ENCODE results near the gene DNAH6.
A peak's percentile ranks its signal among the peaks of the same experiment; 100 is the strongest.

The DNAH6 gene

DNA sequence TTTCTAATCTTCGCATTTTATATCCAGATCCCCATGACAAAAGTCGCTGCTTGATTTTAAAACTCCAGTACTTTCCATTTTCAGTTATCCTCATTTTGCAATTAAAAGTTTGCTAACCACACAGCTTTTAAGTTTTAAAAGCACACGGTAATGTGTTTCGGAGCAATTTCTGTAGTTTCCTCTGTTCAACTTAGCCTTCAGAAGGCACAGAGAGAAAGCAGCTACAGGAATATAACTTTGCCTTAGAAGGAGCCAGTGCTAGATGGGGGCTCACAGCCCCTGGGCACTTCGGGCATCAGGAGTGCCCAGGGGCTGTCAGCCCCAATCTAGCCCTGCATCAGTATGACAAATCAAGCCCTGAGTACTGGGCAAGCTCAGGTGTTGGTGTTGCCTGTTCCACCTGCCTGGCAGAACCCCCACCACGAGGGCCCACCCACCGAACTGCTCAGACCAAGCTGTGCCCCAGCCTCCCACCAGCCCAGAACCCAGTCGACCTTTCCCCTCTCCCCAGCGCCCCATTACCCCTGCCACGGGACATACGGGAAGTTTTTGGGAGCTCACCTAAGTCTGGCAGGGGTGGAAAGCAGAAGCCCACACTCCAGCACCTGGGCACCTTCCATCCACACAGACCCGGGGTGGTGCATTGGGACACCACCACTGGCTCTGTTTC, 317.3 kb downstream of the DNAH6 start:
- no peak for DNase-seq (ENCODE audit: low read depth in 2 of 2)

DNA sequence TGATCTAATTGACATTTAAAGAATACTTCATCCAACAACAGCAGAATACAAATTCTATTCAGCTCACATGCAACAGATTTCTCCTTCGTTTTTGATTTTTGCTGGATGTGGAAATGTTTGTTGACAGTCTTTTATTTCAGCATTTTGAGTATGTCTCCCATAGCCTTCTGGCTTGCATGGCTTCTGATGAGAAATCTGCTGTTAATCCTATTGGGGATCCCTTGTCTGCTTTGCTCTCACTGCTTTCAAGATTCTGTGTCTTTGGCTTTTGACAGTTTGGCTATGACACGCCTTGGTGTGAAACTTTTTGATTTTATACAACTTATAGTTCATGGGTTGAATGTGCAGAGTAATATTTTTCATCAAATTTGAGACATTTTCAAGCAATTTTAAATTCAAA, 319.9 kb downstream of the DNAH6 start:
- DNase-seq (ENCODE audit: low read depth in 2 of 2), result no peak

DNA sequence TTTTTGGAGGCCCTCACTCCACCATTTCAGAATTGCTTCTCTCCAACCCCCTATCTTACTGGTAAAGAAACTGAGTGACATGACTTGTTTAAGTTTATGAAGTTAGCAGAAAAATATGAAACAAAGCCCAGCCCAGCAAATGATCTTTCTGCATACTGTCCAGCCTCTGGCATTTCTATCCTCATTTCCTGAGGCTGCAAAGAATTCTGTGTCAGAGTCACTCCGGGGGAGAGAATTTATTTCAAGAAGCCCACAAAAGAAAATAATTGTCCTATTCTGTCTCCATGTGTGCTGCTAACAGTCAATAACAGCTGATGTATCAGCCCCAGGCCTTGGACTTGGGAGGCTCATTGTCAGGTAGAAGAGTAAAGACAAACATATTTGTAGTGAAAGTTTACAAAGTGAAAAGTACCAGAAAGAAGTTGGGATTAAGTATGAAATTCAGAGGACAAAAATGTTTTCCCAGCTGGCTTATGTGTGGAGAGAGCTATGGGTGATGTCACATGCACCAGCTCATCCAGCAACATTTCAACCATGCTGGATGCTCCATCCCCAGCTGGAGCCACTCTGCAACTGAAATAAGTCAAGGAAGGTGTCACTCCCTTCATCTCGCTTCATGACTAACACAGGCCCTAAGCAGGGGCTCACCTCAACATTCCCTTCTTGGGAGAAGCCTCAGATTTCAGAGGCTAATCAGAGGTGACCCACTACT, 322.3 kb downstream of the DNAH6 start:
- no peak for DNase-seq (ENCODE audit: low read depth in 2 of 2)

DNA sequence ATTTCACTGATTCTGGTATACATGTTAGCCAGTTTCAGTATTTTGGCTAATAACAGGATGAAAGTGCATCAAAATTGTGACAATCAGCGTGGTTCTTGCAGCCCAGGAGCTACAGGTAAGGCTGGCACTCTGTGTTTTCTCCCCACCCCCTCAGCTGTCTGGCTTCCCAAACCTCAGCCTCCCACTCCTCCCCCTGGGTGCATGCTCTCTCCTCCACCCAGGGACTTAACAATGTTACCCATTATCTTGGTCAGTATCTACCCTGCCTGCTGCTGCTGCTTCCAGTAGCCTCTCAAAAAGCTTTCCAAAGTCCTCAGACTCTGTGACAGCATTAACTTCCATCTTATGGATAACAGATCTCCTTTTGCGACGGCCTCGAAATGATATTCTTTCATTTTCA, 323.6 kb downstream of the DNAH6 start:
- no peak for DNase-seq (ENCODE audit: low read depth in 2 of 2)

GRCh38 chr2:84840306-84840705, 324.0 kb downstream of the DNAH6 start:
- no peak for DNase-seq (ENCODE audit: low read depth in 2 of 2)

GRCh38 chr2:84841577-84841976, 325.3 kb downstream of the DNAH6 start:
- no peak for DNase-seq (ENCODE audit: low read depth in 2 of 2)

DNA sequence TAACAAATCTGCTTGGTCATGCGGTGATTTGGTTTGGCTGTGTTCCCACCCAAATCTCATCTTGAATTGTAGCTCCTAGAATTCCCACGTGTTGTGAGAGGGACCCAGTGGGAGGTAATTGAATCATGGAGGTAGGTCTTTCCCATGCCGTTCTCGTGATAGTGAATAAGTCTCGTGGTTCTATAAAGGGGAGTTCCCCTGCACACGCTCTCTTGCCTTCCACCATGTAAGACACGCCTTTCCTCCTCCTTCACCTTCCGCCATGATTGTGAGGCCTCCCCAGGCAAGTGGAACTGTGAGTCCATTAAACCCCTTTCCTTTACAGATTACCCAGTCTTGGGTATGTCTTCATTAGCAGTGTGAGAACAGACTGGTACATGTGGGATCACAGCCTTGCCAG, 327.8 kb downstream of the DNAH6 start:
- no peak for DNase-seq (ENCODE audit: low read depth in 2 of 2)

DNA sequence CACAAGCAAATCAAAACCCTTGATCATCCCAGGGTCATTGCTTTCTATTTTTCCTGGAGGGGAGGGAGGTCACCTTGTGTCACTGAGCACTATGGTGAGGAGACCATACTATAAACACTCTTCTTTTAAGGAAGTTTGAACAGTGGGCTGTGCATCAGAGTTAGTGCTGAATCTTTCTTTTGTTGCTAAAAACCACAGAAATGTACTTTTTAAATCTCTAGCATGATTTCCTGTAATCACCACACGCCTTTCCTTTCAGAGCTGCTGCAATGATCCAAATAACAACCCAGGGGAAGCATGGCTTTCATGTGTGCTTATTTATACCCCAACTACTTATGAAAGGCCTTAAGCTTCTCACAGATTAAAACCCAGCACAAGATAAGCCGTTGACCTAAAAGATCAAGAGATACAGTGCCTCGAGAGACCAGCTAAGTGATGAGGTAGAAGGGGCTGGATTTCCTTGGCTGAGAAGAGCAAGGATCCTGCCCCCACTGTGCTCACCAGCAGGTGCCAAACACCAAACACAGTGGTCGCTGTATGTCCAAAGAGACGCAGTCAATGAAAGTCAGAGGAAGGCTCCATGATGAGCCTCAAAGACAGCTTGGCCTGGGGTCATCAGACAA, 329.9 kb downstream of the DNAH6 start:
- no peak for DNase-seq (ENCODE audit: low read depth in 2 of 2)

DNA sequence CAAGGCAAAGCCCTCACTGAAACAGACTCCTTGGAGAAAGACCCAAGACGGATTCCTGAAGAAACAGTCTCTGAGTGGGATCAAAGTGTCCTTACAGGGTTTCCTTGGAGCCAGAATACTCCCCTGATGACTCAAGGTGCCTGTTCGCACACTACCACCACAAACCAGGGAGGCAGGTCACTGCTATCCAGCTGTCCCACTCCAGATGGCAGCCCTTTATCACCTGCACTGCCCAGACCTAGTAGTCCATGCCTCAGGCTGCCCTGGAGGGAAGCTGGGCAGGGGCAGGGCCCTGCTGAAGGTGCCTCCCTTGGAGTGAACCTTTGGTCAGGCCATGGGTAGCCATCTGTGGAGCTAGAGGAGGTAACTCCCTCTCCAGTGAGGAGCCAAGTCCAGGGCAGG, 330.4 kb downstream of the DNAH6 start:
- DNase-seq (ENCODE audit: low read depth in 2 of 2), result no peak

GRCh38 chr2:84847326-84848050, 331.2 kb downstream of the DNAH6 start:
- DNase-seq (ENCODE audit: low read depth in 2 of 2), result no peak

DNA sequence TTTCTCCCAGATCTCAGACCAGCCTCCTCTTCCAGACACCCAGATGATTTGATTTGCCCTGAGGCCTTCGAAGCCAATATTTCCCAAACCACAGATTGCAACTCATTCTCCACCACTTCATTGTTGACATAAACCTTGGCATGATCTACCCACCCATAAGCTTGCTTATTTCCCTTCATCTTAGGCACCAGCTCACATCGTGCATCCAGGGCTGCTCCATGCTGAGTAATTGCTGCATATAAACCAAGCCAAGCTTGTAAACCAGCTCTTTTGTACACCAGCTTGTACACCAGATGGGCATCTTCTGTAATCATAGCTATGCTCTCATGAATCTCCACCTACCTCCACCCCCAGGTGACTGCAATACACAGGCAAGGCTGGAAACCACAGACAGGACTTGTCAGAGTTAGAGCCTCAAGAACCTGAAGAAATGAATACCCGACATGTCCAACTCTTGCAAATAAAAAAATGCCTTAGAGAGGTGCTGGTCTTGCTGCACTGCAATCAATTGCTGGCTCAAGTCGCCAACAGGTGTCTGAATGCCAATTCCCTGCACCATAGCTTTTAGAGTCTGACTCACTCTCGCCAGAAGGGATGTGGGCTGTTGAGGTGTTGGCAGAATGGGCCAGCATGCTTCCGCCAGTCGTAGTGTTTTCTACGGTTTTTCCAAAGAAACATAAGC, 333.1 kb downstream of the DNAH6 start:
- no peak for DNase-seq (ENCODE audit: low read depth in 2 of 2)

DNA sequence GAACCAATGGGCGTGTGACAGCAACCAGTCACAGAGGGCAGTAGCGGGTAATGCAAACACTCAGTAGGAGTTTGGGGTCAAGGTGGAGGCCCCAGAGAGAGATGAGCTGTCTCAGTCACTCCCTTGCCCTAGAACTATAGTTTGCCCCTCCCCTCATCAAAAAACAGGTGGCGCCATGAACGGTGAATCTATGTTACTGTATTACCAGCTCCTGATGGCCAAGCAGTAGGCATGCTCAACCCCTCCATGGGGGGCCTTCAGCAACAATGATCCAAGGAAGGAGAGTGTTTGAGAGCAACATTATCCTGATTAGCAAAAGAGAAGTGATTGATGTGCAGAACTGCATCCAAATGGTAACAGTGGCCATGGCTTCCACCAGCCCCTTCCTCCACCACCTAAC, 334.2 kb downstream of the DNAH6 start:
- no peak for DNase-seq (ENCODE audit: low read depth in 2 of 2)

GRCh38 chr2:84851876-84852275, 335.6 kb downstream of the DNAH6 start:
- DNase-seq (ENCODE audit: low read depth in 2 of 2), result no peak

- DNase-seq (ENCODE audit: low read depth in 2 of 2), result no peak
Measured at GRCh38 chr2:84854850-84855249, 338.6 kb downstream of the DNAH6 start.

DNA sequence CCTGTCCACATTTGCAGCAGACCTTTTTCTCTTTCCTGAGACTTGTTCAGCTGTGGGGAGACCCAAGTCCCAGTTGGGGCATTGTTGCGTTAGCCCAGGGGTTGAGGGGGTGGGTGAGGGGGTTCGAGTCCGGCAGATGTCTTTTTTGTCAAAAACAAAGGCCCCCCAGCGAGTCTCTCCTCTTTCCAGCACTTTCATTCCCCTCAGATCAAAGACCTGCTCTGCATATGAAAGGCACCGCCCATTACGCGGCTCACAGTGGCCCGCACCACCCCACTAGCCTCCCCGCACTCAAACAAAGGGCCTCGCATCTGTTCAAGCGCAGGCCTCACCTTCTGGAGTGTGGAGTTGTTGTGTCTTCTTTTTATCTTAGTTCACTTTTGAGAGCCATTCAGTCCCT, 339.4 kb downstream of the DNAH6 start:
- DNase-seq (ENCODE audit: low read depth in 2 of 2), result no peak

- peak in 1 of 2 donors; percentile 27 for DNase-seq (ENCODE audit: low read depth in 2 of 2)
Measured at GRCh38 chr2:84856787-84857186, 340.5 kb downstream of the DNAH6 start.

DNA sequence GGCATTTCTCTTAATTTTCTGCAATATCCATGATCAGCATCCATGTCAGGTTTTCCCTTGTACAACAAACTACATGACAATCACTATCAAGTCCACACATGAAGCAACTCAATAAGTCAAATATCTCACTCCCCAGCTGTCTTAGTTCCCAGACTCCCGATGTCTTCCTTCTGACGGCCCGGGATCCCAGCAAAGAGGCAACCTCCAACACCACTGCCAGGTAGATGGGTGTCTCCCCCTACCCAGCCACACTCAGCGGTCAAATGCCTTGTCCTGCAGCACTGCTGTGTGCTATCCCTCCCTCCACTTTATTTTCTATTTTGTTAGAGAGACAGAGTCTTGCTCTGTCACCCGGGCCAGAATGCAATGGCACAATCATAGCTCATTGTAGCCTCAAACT, 341.3 kb downstream of the DNAH6 start:
- no peak for DNase-seq (ENCODE audit: low read depth in 2 of 2)

DNA sequence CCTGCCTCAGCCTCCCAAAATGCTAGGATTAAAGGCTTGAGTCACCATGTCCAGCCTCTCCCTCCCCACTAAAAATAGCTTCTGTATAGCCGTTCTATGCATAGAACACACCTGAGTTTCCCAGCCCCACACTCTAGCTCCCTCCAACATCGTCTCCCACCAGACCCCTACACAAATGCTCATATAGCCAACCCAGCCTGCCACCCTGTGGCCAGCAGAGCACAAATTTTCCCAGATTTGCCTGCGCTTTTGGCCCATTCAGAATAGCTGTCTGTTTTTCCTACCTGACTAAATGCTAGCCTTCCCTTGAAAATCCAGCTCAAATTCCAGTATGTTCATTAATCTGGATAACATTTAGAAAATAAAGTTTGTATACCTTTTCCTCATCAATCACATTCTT, 341.8 kb downstream of the DNAH6 start:
- DNase-seq (ENCODE audit: low read depth in 2 of 2), result no peak

GRCh38 chr2:84858937-84859336, 342.6 kb downstream of the DNAH6 start:
- DNase-seq (ENCODE audit: low read depth in 2 of 2), result no peak

DNA sequence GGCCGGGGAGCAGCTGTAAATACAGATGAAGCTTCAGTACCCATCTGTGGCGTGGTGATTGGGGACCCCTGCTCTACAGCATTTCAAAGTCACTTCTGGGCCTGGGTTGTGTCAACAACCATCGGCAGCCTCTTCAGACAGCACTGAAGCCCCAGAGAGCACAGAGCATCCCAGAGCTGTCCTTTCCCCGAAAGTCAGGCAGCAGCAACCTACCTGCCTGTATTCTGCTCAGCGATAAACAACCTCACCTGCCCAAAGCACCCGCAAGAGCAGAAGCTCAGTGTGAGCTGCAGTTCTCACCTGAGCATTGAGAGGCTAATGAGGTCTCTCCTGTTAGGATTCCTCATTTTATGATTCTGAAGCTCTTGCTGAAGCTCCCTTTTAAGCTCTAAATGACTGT, 345.2 kb downstream of the DNAH6 start:
- no peak for DNase-seq (ENCODE audit: low read depth in 2 of 2)

DNA sequence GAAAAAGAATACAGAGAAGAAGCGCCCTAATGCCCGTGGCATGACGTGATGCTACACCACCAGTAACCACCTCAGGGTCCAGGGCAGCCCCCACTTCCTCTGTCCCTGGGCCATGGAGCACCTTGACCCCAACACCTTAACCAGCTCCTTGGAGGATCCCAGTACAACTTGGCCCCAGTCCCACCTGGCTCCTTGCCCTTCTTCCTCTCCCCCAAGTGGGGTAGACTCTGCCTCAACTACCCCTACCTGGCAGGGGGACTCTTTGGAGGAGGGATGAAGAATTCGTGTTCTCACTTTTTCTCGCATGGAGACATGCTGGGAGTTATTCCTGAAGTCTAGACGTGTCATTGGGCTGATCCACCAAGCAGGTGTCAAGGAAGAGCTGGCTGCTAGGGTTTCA, 345.7 kb downstream of the DNAH6 start:
- no peak for DNase-seq (ENCODE audit: low read depth in 2 of 2)

DNA sequence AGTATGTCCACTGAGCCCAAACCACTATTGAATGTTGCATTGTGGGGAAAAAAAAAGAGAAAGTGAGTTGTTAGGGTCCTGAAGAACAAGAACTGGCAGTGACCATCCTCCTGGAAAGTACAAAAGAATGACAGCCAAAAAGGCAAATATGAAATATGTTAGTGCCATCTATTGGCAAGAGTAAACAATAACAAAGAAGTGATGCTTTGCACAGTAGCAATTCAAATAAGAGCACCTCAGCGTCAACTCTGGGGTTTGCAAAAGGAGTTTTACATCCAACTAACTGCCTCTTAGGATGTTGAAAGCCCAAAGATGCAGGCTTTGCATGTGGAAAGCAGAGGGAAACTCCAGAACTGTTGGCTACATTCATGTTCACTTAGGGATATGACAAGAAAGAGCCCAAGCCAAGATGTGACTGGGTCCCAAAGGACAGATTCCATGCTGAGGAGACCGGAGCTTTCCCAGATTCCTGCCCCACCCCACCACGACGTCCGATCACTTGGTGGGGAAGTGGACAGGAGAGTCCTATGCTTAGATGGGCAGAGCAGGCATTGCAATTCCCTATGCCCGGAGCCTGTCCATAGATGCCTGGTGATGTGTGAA, 349.0 kb downstream of the DNAH6 start:
- DNase-seq (ENCODE audit: low read depth in 2 of 2), result no peak

Data from stimulated activated CD8-positive, alpha-beta memory T cell treated with anti-CD3 and anti-CD28 coated beads, Interleukin-2, amount 100 ng/mL, for 48 hours (primary cell).